Keratinocyte (primary cell): Measurements from ENCODE around the gene CIB4.

Source experiments
- CTCF ChIP-seq, 3 experiments: IDR thresholded peaks in 1 of 3; conservative IDR thresholded peaks in 1 of 3; optimal IDR thresholded peaks in 1 of 3; 2 replicates in 2 of 3; 3 replicates in 1 of 3; pipeline versions ENCODE3 to v1.5.1; 2011; ENCODE audit warnings: low read length in 3 of 3, mild to moderate bottlenecking in 3 of 3, moderate library complexity in 2 of 3, control low read depth in 1 of 3, inconsistent platforms in 1 of 3; ENCODE audit not compliant: insufficient read depth in 2 of 3; ENCODE audit errors: extremely low read depth in 1 of 3
- EZH2 ChIP-seq: IDR thresholded peaks from one replicate; pipeline ENCODE4 v1.6.1; 2012; ENCODE audit warnings: inconsistent platforms, mild to moderate bottlenecking, low read length, moderate library complexity

GRCh38 chr2:26668041-26668440 is 26.9 kb upstream of the CIB4 start:
- no peak for TF ChIP-seq CTCF (optimal IDR thresholded peaks at IDR 0.05 in 1 of 3, IDR thresholded peaks at IDR 0.05 in 1 of 3, conservative IDR thresholded peaks at IDR 0.05 in 1 of 3; ENCODE audit: extremely low read depth in 1 of 3, insufficient read depth in 2 of 3, low read length in 3 of 3)
- TF ChIP-seq EZH2: no peak
